Measurements from ENCODE around the gene OR2T11. TPM values are rescaled to one million over a fixed set of nuclear protein-coding genes. Genes with fewer than 3 reads are reported as not detected.
"Not testable (repeated sequence)": the region's sequence is repeated elsewhere in the genome, so short reads cannot be mapped to it uniquely, and the experiment has no call there.

The OR2T11 gene
- total and polyA plus RNA-seq, 2 donors (not counting 1 experiment from before 2014, with no cell fraction given), result 0.12 to 3.6 TPM

GRCh38 chr1:248573856-248574255, 61.0 kb downstream of the OR2T11 start:
- H3K27me3 Mint-ChIP-seq; DNase-seq; H3K4me1 ChIP-seq (ENCODE audit: control insufficient read depth in 2 of 2, insufficient read depth in 2 of 2, low read length in 2 of 2); H2AFZ ChIP-seq (ENCODE audit: insufficient read depth, low read depth, low read length, poor library complexity, severe bottlenecking); ATAC-seq (ENCODE audit: low read depth); H4K20me1 ChIP-seq (ENCODE audit: control insufficient read depth, insufficient read depth, low read length, poor library complexity, severe bottlenecking); H3K36me3 ChIP-seq (replicated peaks in 1 of 2; ENCODE audit: control extremely low read depth in 1 of 2, control insufficient read depth in 1 of 2, extremely low read depth in 1 of 2, insufficient read depth in 2 of 2, low read length in 1 of 2); intact Hi-C loops (cut with micrococcal nuclease); H3K9ac ChIP-seq (ENCODE audit: low read length); H3K4me3 Mint-ChIP-seq; CTCF ChIA-PET; H3K27ac Mint-ChIP-seq; H3K4me2 ChIP-seq (replicated peaks; ENCODE audit: low read depth, low read length, poor library complexity, severe bottlenecking); H3K4me1 Mint-ChIP-seq; POLR2A ChIA-PET; H3K4me3 ChIP-seq (ENCODE audit: control extremely low read depth in 1 of 5, extremely low read depth in 1 of 5, insufficient read depth in 1 of 5, low read depth in 2 of 5, low read length in 4 of 5); H3K27ac ChIP-seq (ENCODE audit: low read length in 2 of 2); H3K9me3 ChIP-seq (ENCODE audit: control extremely low read depth in 1 of 3, control insufficient read depth in 2 of 3, insufficient read depth in 1 of 3, low read length in 2 of 3); H3K27me3 ChIP-seq (replicated peaks in 1 of 4; ENCODE audit: control extremely low read depth in 1 of 4, control insufficient read depth in 3 of 4, insufficient read depth in 4 of 4, low read length in 3 of 4); H3K79me2 ChIP-seq (ENCODE audit: control insufficient read depth, insufficient read depth, low read length); H3K9me3 Mint-ChIP-seq (ENCODE audit: insufficient read depth): not testable (repeated sequence)
- WGBS (ENCODE audit: insufficient coverage), result no CpG with 5 or more reads among the region's 8 CpGs

Small RNA genes lying within 50 kb of the gene (small RNA-seq; reads per million reads assigned to genes)
- gene RF00019 (ENCODE audit: insufficient read length, low read depth, low replicate concordance), result not detected

Other genes with a start within 250 kb of the OR2T11 start
- gene OR2T1, start 232.0 kb downstream of the OR2T11 start, total RNA-seq, result not detected in 2 replicates
- gene OR2T1, start 232.0 kb downstream of the OR2T11 start, polyA plus RNA-seq, result not detected in 2 replicates
- 3.9 and 4.4 TPM in 2 replicates for gene OR2T2, start 189.5 kb downstream of the OR2T11 start, total RNA-seq
- gene OR2T2, start 189.5 kb downstream of the OR2T11 start, polyA plus RNA-seq, result 0.19 and 0.48 TPM in 2 replicates
- 1.4 and 1.8 TPM in 2 replicates for gene OR2T3, start 161.7 kb downstream of the OR2T11 start, total RNA-seq
- 0.89 and 1.2 TPM in 2 replicates for gene OR2T3, start 161.7 kb downstream of the OR2T11 start, polyA plus RNA-seq
- gene OR2T5, start 146.5 kb downstream of the OR2T11 start, total RNA-seq, result 0.44 TPM in 1 of 2 replicates, not detected in the other
- gene OR2T5, start 146.5 kb downstream of the OR2T11 start, polyA plus RNA-seq, result 0.16 TPM in 1 of 2 replicates, not detected in the other
- 1.7 and 1.8 TPM in 2 replicates for gene OR2G6, start 127.0 kb downstream of the OR2T11 start, total RNA-seq
- gene OR2G6, start 127.0 kb downstream of the OR2T11 start, polyA plus RNA-seq, result 0.03 and 0.24 TPM in 2 replicates
- 1.9 and 3.1 TPM in 2 replicates for gene OR2T29, start 72.3 kb downstream of the OR2T11 start, total RNA-seq
- 0.40 TPM in 1 of 2 replicates, not detected in the other for gene OR2T29, start 72.3 kb downstream of the OR2T11 start, polyA plus RNA-seq
- 1.7 and 1.9 TPM in 2 replicates for gene OR2T34, start 60.3 kb downstream of the OR2T11 start, total RNA-seq
- 0.28 and 0.89 TPM in 2 replicates for gene OR2T34, start 60.3 kb downstream of the OR2T11 start, polyA plus RNA-seq
- gene OR2T10, start 37.4 kb downstream of the OR2T11 start, total RNA-seq, result 2.5 and 3.8 TPM in 2 replicates
- gene OR2T10, start 37.4 kb downstream of the OR2T11 start, polyA plus RNA-seq, result 0.27 and 0.74 TPM in 2 replicates
- gene OR2T35, start 10.2 kb upstream of the OR2T11 start, total RNA-seq, result 0.30 and 0.39 TPM in 2 replicates
- gene OR2T35, start 10.2 kb upstream of the OR2T11 start, polyA plus RNA-seq, result 0.10 TPM in 1 of 2 replicates, not detected in the other
- gene OR2T27, start 20.4 kb upstream of the OR2T11 start, total RNA-seq, result not detected in 2 replicates
- gene OR2T27, start 20.4 kb upstream of the OR2T11 start, polyA plus RNA-seq, result 0.10 TPM in 1 of 2 replicates, not detected in the other
- not detected in 2 replicates for gene OR14I1, start 67.7 kb upstream of the OR2T11 start, total RNA-seq
- not detected in 2 replicates for gene OR14I1, start 67.7 kb upstream of the OR2T11 start, polyA plus RNA-seq
- gene LYPD8, start 120.7 kb upstream of the OR2T11 start, total RNA-seq, result not detected in 2 replicates
- 0.10 TPM in 1 of 2 replicates, not detected in the other for gene LYPD8, start 120.7 kb upstream of the OR2T11 start, polyA plus RNA-seq
- gene SH3BP5L, start 190.8 kb upstream of the OR2T11 start, total RNA-seq, result 35.7 and 36.5 TPM in 2 replicates
- gene SH3BP5L, start 190.8 kb upstream of the OR2T11 start, polyA plus RNA-seq, result 19.2 and 23.2 TPM in 2 replicates
- gene ZNF672, start 203.1 kb upstream of the OR2T11 start, total RNA-seq, result 56.3 and 62.2 TPM in 2 replicates
- 46.4 and 82.4 TPM in 2 replicates for gene ZNF672, start 203.1 kb upstream of the OR2T11 start, polyA plus RNA-seq
- gene ZNF692, start 224.0 kb upstream of the OR2T11 start, total RNA-seq, result 53.1 and 56.9 TPM in 2 replicates
- gene ZNF692, start 224.0 kb upstream of the OR2T11 start, polyA plus RNA-seq, result 134 and 157 TPM in 2 replicates